HEK293T (cell line): ENCODE results near the gene HTR1D.
"Not testable (repeated sequence)": the region's sequence is repeated elsewhere in the genome, so short reads cannot be mapped to it uniquely, and the experiment has no call there.

Source experiments
- CTCF ChIA-PET: fragments of 350-600 bp; formaldehyde crosslinking; extraction: SDS; loops from one replicate; lab custom pipeline; 2021; ENCODE audit warnings: antibody characterized with exemption, inconsistent platforms; lab: Yijun Ruan, JAX
- POLR2A ChIA-PET: fragments of 350-600 bp; formaldehyde crosslinking; extraction: SDS; loops from one replicate; lab custom pipeline; 2020; ENCODE audit warnings: antibody characterized with exemption, inconsistent platforms; lab: Yijun Ruan, JAX
- DNase-seq: peaks from one replicate; pipeline ENCODE4 v3.0.0; 2012; ENCODE audit warnings: mixed read lengths; ENCODE audit errors: extremely low spot score
- ARNT ChIP-seq: fragments of 450-650 bp; IDR thresholded peaks from 2 replicates; pipeline ENCODE4 v1.6.1; 2017; ENCODE audit warnings: mild to moderate bottlenecking
- BHLHE40 ChIP-seq: fragments of 450-650 bp; IDR thresholded peaks from 2 replicates; pipeline ENCODE4 v1.6.1; 2016; ENCODE audit warnings: mild to moderate bottlenecking, moderate library complexity, borderline replicate concordance
- CTBP1 ChIP-seq: fragments of 450-650 bp; IDR thresholded peaks from 2 replicates; pipeline ENCODE4 v1.6.1; 2016; ENCODE audit warnings: borderline replicate concordance
- ELF4 ChIP-seq: fragments of 450-650 bp; IDR thresholded peaks from 2 replicates; pipeline ENCODE4 v1.6.1; 2017; ENCODE audit warnings: antibody characterized with exemption
- FOXA1 ChIP-seq: fragments of 450-650 bp; IDR thresholded peaks from 2 replicates; pipeline ENCODE4 v1.6.1; 2016; ENCODE audit warnings: mild to moderate bottlenecking
- FOXK2 ChIP-seq: fragments of 450-650 bp; IDR thresholded peaks from 2 replicates; pipeline ENCODE4 v1.6.1; 2016; ENCODE audit warnings: mild to moderate bottlenecking
- FOXM1 ChIP-seq: fragments of 450-650 bp; IDR thresholded peaks from 2 replicates; pipeline ENCODE4 v1.6.1; 2017; ENCODE audit warnings: mild to moderate bottlenecking, borderline replicate concordance
- HDGF ChIP-seq: fragments of 450-650 bp; IDR thresholded peaks from 2 replicates; pipeline ENCODE4 v1.6.1; 2017; ENCODE audit warnings: antibody characterized with exemption, borderline replicate concordance
- L3MBTL2 ChIP-seq: fragments of 450-650 bp; conservative IDR thresholded peaks from 2 replicates; pipeline ENCODE4 v1.6.1; 2016; ENCODE audit warnings: mild to moderate bottlenecking
- LEF1 ChIP-seq: fragments of 450-650 bp; IDR thresholded peaks from 2 replicates; pipeline ENCODE4 v1.6.1; 2017; ENCODE audit warnings: mild to moderate bottlenecking, borderline replicate concordance
- NFRKB ChIP-seq: fragments of 450-650 bp; IDR thresholded peaks from 2 replicates; pipeline ENCODE4 v1.6.1; 2016; ENCODE audit warnings: mild to moderate bottlenecking, moderate library complexity
- PKNOX1 ChIP-seq: fragments of 450-650 bp; IDR thresholded peaks from 2 replicates; pipeline ENCODE4 v1.6.1; 2016
- SP1 ChIP-seq: fragments of 450-650 bp; IDR thresholded peaks from 2 replicates; pipeline ENCODE4 v1.6.1; 2017
- SUZ12 ChIP-seq: fragments of 450-650 bp; IDR thresholded peaks from 2 replicates; pipeline ENCODE4 v1.6.1; 2016; ENCODE audit warnings: mild to moderate bottlenecking
- TARDBP ChIP-seq: fragments of 450-650 bp; IDR thresholded peaks from 2 replicates; pipeline ENCODE4 v1.6.1; 2016
- ZNF384 ChIP-seq: fragments of 450-650 bp; IDR thresholded peaks from 2 replicates; pipeline ENCODE4 v1.6.1; 2016

The HTR1D gene

GRCh38 chr1:23194119-23194984, 22.9 kb downstream of the HTR1D start:
- POLR2A ChIA-PET = no interaction called here
- CTCF ChIA-PET = interaction anchor here (0.5 to 3.9 kb wide), 4 partner anchors 10 to 272 kb away, joined by 3 to 32 read pairs (median 4); no protein-coding TSS in a partner anchor
- no peak for TF ChIP-seq PKNOX1
- TF ChIP-seq FOXA1 = no peak
- no peak for TF ChIP-seq HDGF
- no peak for TF ChIP-seq SUZ12
- no peak for TF ChIP-seq SP1
- no peak for TF ChIP-seq NFRKB
- no peak for TF ChIP-seq ARNT
- TF ChIP-seq LEF1 = no peak
- TF ChIP-seq FOXK2 = no peak
- TF ChIP-seq CTBP1 = no peak
- no peak for TF ChIP-seq TARDBP
- no peak for TF ChIP-seq FOXM1
- TF ChIP-seq ELF4 = no peak
- no peak for TF ChIP-seq ZNF384
- no peak for TF ChIP-seq BHLHE40
- TF ChIP-seq L3MBTL2 = no peak
- DNase-seq = no peak

DNA sequence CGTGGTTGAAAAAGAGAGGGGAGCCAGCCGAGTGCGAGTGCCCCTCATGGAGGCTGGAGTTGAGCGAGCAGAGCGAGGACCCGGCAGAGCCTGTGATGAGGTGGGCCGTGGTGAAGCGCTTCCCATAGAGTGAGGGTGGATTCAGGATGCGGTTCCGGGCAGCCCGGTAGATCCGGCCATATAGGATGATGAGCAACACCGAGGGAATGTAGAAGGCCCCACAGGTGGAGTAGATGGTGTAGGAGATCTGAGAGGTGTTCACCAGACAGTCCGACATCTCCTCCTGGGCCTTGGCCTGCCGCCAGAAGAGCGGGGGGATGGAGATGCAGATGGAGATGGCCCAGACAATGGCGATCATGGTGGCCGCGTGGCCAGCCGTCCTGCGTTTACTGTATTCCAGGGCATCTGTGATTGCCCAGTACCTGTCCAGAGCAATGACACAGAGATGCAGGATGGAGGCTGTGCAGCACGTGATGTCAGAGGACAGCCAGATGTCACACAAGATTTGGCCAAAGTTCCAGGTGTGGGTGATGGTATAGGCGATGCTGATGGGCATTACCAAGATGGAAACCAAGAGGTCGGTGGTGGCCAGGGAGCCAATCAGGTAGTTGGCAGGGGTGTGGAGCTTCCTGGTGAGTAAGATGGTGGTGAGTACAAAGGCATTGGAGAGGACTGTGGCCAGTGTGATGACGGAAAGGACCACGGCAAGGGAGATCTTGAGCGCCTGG, 23.7 kb downstream of the HTR1D start:
- TF ChIP-seq SP1 (no peak), HDGF (no peak), BHLHE40 (no peak), TARDBP (no peak), ELF4 (no peak), L3MBTL2 (no peak), ARNT (no peak)
- no peak for DNase-seq
- ChIA-PET POLR2A (no interaction called here), CTCF (interaction anchor here (3.9 kb wide), 1 partner anchor 9 kb away, joined by 32 read pairs; no protein-coding TSS in a partner anchor)

DNA sequence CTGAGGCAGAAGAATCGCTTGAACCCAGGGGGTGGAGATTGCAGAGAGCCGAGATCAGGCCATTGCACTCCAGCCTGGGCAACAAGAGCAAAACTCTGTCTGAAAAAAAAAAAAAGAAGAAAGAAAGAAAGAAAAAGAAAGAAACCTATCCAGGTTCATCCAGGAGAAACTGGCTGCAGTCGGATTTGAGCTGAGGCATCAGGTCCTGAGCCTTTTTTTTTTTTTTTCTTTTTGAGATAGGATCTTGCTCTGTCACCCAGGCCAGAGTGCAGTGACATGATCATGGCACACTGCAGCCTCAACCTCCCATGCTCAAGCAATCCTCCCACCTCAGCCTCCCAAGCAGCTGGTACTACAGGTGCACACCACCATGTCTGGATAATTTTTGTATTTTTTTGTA, 26.1 kb downstream of the HTR1D start:
- TF ChIP-seq PKNOX1 (no peak), BHLHE40 (no peak), FOXK2 (no peak), L3MBTL2 (no peak), NFRKB (no peak), FOXA1 (no peak)
- DNase-seq = no peak
- POLR2A ChIA-PET = no interaction called here
- CTCF ChIA-PET = no interaction called here

GRCh38 chr1:23188936-23189452, 28.3 kb downstream of the HTR1D start:
- POLR2A ChIA-PET, DNase-seq: not testable (repeated sequence)
- CTCF ChIA-PET = interaction anchor here (0.7 kb wide), 1 partner anchor 49 kb away, joined by 3 read pairs; no protein-coding TSS in a partner anchor

DNA sequence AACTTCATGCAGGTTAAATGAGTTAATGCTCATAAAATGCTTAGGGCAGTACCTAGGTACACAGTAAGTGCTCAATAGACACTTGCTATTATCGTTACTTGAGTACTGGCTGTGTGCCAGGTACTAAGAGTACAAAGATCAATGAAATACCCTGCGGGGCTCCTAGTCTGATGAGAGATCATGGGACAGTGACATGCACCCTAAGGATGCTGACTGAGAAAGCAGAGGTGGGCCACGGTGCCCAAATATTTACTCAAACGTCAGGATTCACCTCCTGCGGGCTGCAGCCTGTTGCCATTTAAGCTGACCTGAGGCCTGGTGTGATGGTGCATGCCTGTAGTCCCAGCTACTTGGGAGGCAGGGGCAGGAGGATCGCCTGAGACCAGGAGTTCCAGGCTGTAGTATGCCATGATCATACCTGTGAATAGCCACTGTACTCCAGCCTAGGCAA, 28.8 kb downstream of the HTR1D start:
- DNase-seq = no peak
- ChIA-PET POLR2A (no interaction called here), CTCF (interaction anchor here (0.7 kb wide), 1 partner anchor 48 kb away, joined by 3 read pairs; no protein-coding TSS in a partner anchor)
- TF ChIP-seq ZNF384 = no peak
- no peak for TF ChIP-seq ARNT
- no peak for TF ChIP-seq FOXA1
- TF ChIP-seq SP1 = no peak
- no peak for TF ChIP-seq FOXK2
- TF ChIP-seq CTBP1 = no peak
- no peak for TF ChIP-seq LEF1
- no peak for TF ChIP-seq ELF4
- no peak for TF ChIP-seq HDGF
- TF ChIP-seq TARDBP = no peak
- no peak for TF ChIP-seq SUZ12

GRCh38 chr1:23187637-23188036, 29.7 kb downstream of the HTR1D start:
- ChIA-PET POLR2A (no interaction called here), CTCF (no interaction called here)
- TF ChIP-seq L3MBTL2 (no peak), BHLHE40 (no peak), ZNF384 (no peak), SUZ12 (no peak), FOXM1 (no peak), SP1 (no peak), LEF1 (no peak), ELF4 (no peak), NFRKB (no peak), FOXK2 (no peak), FOXA1 (no peak), TARDBP (no peak), ARNT (no peak), CTBP1 (no peak), HDGF (no peak), PKNOX1 (no peak)
- no peak for DNase-seq
